IMR-90 (cell line): ENCODE data around the gene FAM240A. TPM values are rescaled to one million over a fixed set of nuclear protein-coding genes. Genes with fewer than 3 reads are reported as not detected.

Experiments used
- ATAC-seq: fragments of 200-7000 bp; cut with Tn5 transposase; 2 replicates; pipeline ENCODE4 v1.9.1; 2020; ENCODE audit warnings: low read depth, mild to moderate bottlenecking, moderate library complexity
- BruUV-seq: library from RNA; stranded (reverse); fragments of 400-500 nt; replicated peaks from 2 replicates; lab custom pipeline; 2021; lab: Mats Ljungman, UMichigan
- CTCF ChIA-PET: fragments of 300-600 bp; formaldehyde crosslinking; extraction: SDS; loops from one replicate; lab custom pipeline; 2021; ENCODE audit warnings: antibody characterized with exemption; lab: Yijun Ruan, JAX
- POLR2A ChIA-PET: fragments of 300-600 bp; sonication (Branson Sonifier 250); formaldehyde crosslinking; loops from one replicate; lab custom pipeline; 2022; ENCODE audit warnings: antibody characterized with exemption; ENCODE audit not compliant: unreplicated experiment; lab: Charles Lee
- DNase-seq: peaks from one replicate; pipeline ENCODE4 v3.0.0; 2013
- H2AFZ ChIP-seq: replicated peaks from 2 replicates; pipeline ENCODE3; 2013; ENCODE audit warnings: low read length, mild to moderate bottlenecking; ENCODE audit not compliant: poor library complexity
- H2AK5ac ChIP-seq: 2 replicates; pipeline ENCODE4 v1.6.1; 2013; ENCODE audit warnings: low read depth, low read length, inconsistent platforms
- H2AK9ac ChIP-seq: replicated peaks from 2 replicates; pipeline ENCODE3; 2013; ENCODE audit warnings: mild to moderate bottlenecking, low read depth, low read length, moderate library complexity; ENCODE audit not compliant: poor library complexity
- H2BK120ac ChIP-seq: 2 replicates; pipeline ENCODE4 v1.6.1; 2013; ENCODE audit warnings: low read depth, low read length, inconsistent platforms
- H2BK15ac ChIP-seq: 3 replicates; pipeline ENCODE4 v1.6.1; 2013; ENCODE audit warnings: low read depth, low read length, inconsistent platforms
- H2BK20ac ChIP-seq: 2 replicates; pipeline ENCODE4 v1.6.1; 2013; ENCODE audit warnings: low read depth, mild to moderate bottlenecking, inconsistent platforms, low read length, moderate library complexity
- H2BK5ac ChIP-seq: 2 replicates; pipeline ENCODE4 v1.6.1; 2013; ENCODE audit warnings: mild to moderate bottlenecking, low read depth, low read length, inconsistent platforms; ENCODE audit not compliant: poor library complexity, severe bottlenecking
- H3K14ac ChIP-seq: replicated peaks from 2 replicates; pipeline ENCODE4 v1.6.1; 2013; ENCODE audit warnings: low read depth, low read length, inconsistent platforms
- H3K18ac ChIP-seq: 2 replicates; pipeline ENCODE4 v1.6.1; 2013; ENCODE audit warnings: low read depth, low read length, control low read depth
- H3K23ac ChIP-seq: 2 replicates; pipeline ENCODE4 v1.6.1; 2013; ENCODE audit warnings: low read depth, low read length, inconsistent platforms
- H3K27ac ChIP-seq: 2 replicates; pipeline ENCODE4 v1.5.1; 2013; ENCODE audit warnings: mild to moderate bottlenecking, control low read depth, low read length; ENCODE audit not compliant: insufficient read depth
- H3K27me3 ChIP-seq: 2 replicates; pipeline ENCODE4 v1.6.1; 2013; ENCODE audit warnings: low read length; ENCODE audit not compliant: control insufficient read depth, insufficient read depth
- H3K36me3 ChIP-seq: 2 replicates; pipeline ENCODE4 v1.6.1; 2013; ENCODE audit warnings: low read length, mixed read lengths; ENCODE audit not compliant: control insufficient read depth, insufficient read depth
- H3K4ac ChIP-seq: 2 replicates; pipeline ENCODE4 v1.6.1; 2013; ENCODE audit warnings: low read depth, low read length, inconsistent platforms
- H3K4me1 ChIP-seq: 2 replicates; pipeline ENCODE4 v1.6.1; 2013; ENCODE audit warnings: low read length, mixed read lengths; ENCODE audit not compliant: control insufficient read depth, insufficient read depth
- H3K4me2 ChIP-seq: 2 replicates; pipeline ENCODE4 v1.6.1; 2013; ENCODE audit warnings: low read depth, mild to moderate bottlenecking, control low read depth, low read length, moderate library complexity
- H3K4me3 ChIP-seq: 2 replicates; pipeline ENCODE4 v1.5.1; 2013; ENCODE audit warnings: low read depth, mild to moderate bottlenecking, control low read depth, low read length, moderate library complexity; ENCODE audit not compliant: insufficient read depth
- H3K56ac ChIP-seq: 2 replicates; pipeline ENCODE4 v1.6.1; 2013; ENCODE audit warnings: low read length, inconsistent platforms; ENCODE audit not compliant: insufficient read depth; ENCODE audit errors: extremely low read depth
- H3K79me1 ChIP-seq, 2 experiments: 2 replicates each; pipeline ENCODE4 v1.6.1; 2013; ENCODE audit warnings: low read length in 2 of 2, inconsistent platforms in 1 of 2, low read depth in 1 of 2
- H3K9ac ChIP-seq: 2 replicates; pipeline ENCODE4 v1.6.1; 2013; ENCODE audit warnings: low read depth, low read length, control low read depth
- H3K9me1 ChIP-seq: 2 replicates; pipeline ENCODE4 v1.6.1; 2013; ENCODE audit warnings: low read length, inconsistent platforms; ENCODE audit not compliant: insufficient read depth
- H3K9me3 ChIP-seq: 2 replicates; pipeline ENCODE4 v1.6.1; 2013; ENCODE audit warnings: low read length; ENCODE audit not compliant: control insufficient read depth, insufficient read depth
- H4K20me1 ChIP-seq: 2 replicates; pipeline ENCODE4 v1.6.1; 2013; ENCODE audit warnings: low read length, inconsistent platforms; ENCODE audit not compliant: insufficient read depth
- H4K5ac ChIP-seq: 2 replicates; pipeline ENCODE4 v1.6.1; 2013; ENCODE audit warnings: mild to moderate bottlenecking, low read depth, low read length, control low read depth
- H4K8ac ChIP-seq, 2 experiments: 2 replicates each; pipeline ENCODE4 v1.6.1; 2013; ENCODE audit warnings: low read depth in 2 of 2, low read length in 2 of 2, control low read depth in 1 of 2, inconsistent platforms in 1 of 2
- H4K91ac ChIP-seq: 2 replicates; pipeline ENCODE4 v1.6.1; 2013; ENCODE audit warnings: low read depth, low read length, inconsistent platforms; ENCODE audit not compliant: insufficient read depth
- RCOR1 ChIP-seq: IDR thresholded peaks from 2 replicates; pipeline ENCODE4 v1.6.1; 2012; ENCODE audit warnings: mild to moderate bottlenecking, low read length, improper control_type of control experiment; ENCODE audit not compliant: insufficient replicate concordance
- WGBS, 2 experiments: methylation state at CpG; one replicate each; pipeline versions ENCODE4 v1.1.5 to v1.1.7; 2013; ENCODE audit warnings: missing lambda C conversion rate in 2 of 2; ENCODE audit not compliant: insufficient read length in 1 of 2; ENCODE audit errors: extremely low coverage in 2 of 2; 5-methylcytosine and 5-hydroxymethylcytosine counted together
- dilution Hi-C: fragments of 300-500 bp; cut with HindIII; formaldehyde crosslinking; loops from one replicate; pipeline ENCODE4 v1.14.3; 2018; ENCODE audit warnings: low sequenced_read_pairs; ENCODE audit not compliant: unreplicated experiment
- in situ Hi-C: fragments of 300-500 bp; cut with MboI; formaldehyde crosslinking; loops from 3 replicates; pipeline ENCODE4 v1.14.3; 2019; ENCODE audit warnings: low sequenced_read_pairs, inconsistent platforms, mixed read lengths
- intact Hi-C: fragments of 100-400 bp; cut with micrococcal nuclease; formaldehyde crosslinking; loops from 2 replicates; pipeline ENCODE4 v1.10.0; 2022
- polyA plus RNA-seq, 3 experiments: library from polyadenylated mRNA; depleted of rRNA; stranded (reverse); fragments of >200 nt; gene quantifications; 2 replicates each; pipeline ENCODE4 v1.2.3, GENCODE V29; 2012; ENCODE audit warnings: low replicate concordance in 1 of 3
- total RNA-seq: library from RNA; depleted of rRNA; stranded (reverse); fragments of >200 nt; gene quantifications from 2 replicates; pipeline ENCODE4 v1.2.3, GENCODE V29; 2012

Gene FAM240A
- total and polyA plus RNA-seq, 2 of the 4 experiments (the other 2 are of a cell fraction): not detected

- H3K23ac ChIP-seq: no peak overlapping the region
- H2BK120ac ChIP-seq: no peak overlapping the region
- H4K91ac ChIP-seq: no peak overlapping the region
- WGBS, 2 experiments: no CpG with 5 or more reads among the region's 4 CpGs
- H2AK9ac ChIP-seq: no peak overlapping the region
- no peak for TF ChIP-seq RCOR1
- dilution Hi-C loops (no loop called here), intact Hi-C loops (no loop called here), in situ Hi-C loops (no loop called here)
- H3K4me3 ChIP-seq: no peak overlapping the region
- H3K4me1 ChIP-seq: peaks cover 2% of the 10 kb centered on the region; the same call in 1 of the 2 replicates
- no peak overlapping the region for H4K5ac ChIP-seq
- no peak overlapping the region for H3K9ac ChIP-seq
- no peak for ATAC-seq
- no TSS peak for BruUV-seq
- H2AFZ ChIP-seq: no peak overlapping the region
- CTCF ChIA-PET: interaction anchor here (0.7 kb wide), 1 partner anchor 42 kb away, joined by 4 read pairs; no protein-coding TSS in a partner anchor
- no peak overlapping the region for H2BK15ac ChIP-seq
- H2BK20ac ChIP-seq: no peak overlapping the region
- no peaks in the 10 kb centered on the region for H3K79me1 ChIP-seq
- no peak overlapping the region for H2BK5ac ChIP-seq
- H3K27me3 ChIP-seq: peaks cover 34% of the 10 kb centered on the region
- H3K9me1 ChIP-seq: no peaks in the 10 kb centered on the region
- H3K4ac ChIP-seq: no peak overlapping the region
- H2AK5ac ChIP-seq: no peak overlapping the region
- H3K14ac ChIP-seq: no peak overlapping the region
- H3K27ac ChIP-seq: no peak overlapping the region
- H3K36me3 ChIP-seq: no peaks in the 10 kb centered on the region
- POLR2A ChIA-PET: no interaction called here
- no peak overlapping the region for H3K4me2 ChIP-seq
- H3K56ac ChIP-seq: no peak overlapping the region
- no peak overlapping the region for H4K8ac ChIP-seq
- no peaks in the 10 kb centered on the region for H3K9me3 ChIP-seq
- no peak for DNase-seq
- no peak overlapping the region for H3K18ac ChIP-seq
- no peaks in the 10 kb centered on the region for H4K20me1 ChIP-seq
Measured at GRCh38 chr3:46614431-46614830, 2.1 kb downstream of the FAM240A start.
